Measurements from ENCODE around the gene CORO2A. TPM values are rescaled to one million over a fixed set of nuclear protein-coding genes. Genes with fewer than 3 reads are reported as not detected.

The CORO2A gene
- total and polyA plus RNA-seq, 10 of the 15 experiments (the other 5 are each of a cell fraction or from before 2014, with no cell fraction given), result 1.0 to 5.3 (median 3.5) TPM

GRCh38 chr9:98240475-98240874, 48.0 kb upstream of the CORO2A start:
- intact Hi-C loops (cut with micrococcal nuclease; ENCODE audit: unreplicated experiment) (no loop called here), in situ Hi-C loops (cut with MboI) (no loop called here)
- no TSS peak for BruUV-seq (replicated peaks)
- Histone ChIP-seq H3K79me2 (ENCODE audit: control insufficient read depth, insufficient read depth, low read length) (no peaks in the 10 kb centered on the region), H3K4me3 (no peak overlapping the region), H3K4me2 (ENCODE audit: control insufficient read depth, insufficient read depth) (no peak overlapping the region), H4K20me1 (ENCODE audit: control insufficient read depth, insufficient read depth) (no peaks in the 10 kb centered on the region), H2AFZ (ENCODE audit: control insufficient read depth, low read depth, low read length) (no peak overlapping the region), H3K27ac (ENCODE audit: control insufficient read depth, insufficient read depth) (no peak overlapping the region), H3K9ac (ENCODE audit: control insufficient read depth, insufficient read depth, low read length) (no peak overlapping the region), H3K36me3 (ENCODE audit: control insufficient read depth in 2 of 2, insufficient read depth in 2 of 2, low read length in 1 of 2) (no peaks in the 10 kb centered on the region), H3K9me3 (replicated peaks; ENCODE audit: control insufficient read depth, insufficient read depth, low read length) (no peaks in the 10 kb centered on the region), H3K27me3 (replicated peaks in 1 of 2; ENCODE audit: control insufficient read depth in 2 of 2, insufficient read depth in 2 of 2, low read length in 1 of 2) (no peaks in the 10 kb centered on the region), H3K4me1 (ENCODE audit: control insufficient read depth, insufficient read depth, low read length) (no peaks in the 10 kb centered on the region)
- SMC1A ChIA-PET (ENCODE audit: uncharacterized antibody, unreplicated experiment), result no interaction called here
- CTCF ChIA-PET, result interaction anchor here (0.5 to 1.7 kb wide), 3 partner anchors 35 to 161 kb away, joined by 3 to 6 read pairs (median 4); no protein-coding TSS in a partner anchor
- ATAC-seq (no peak), DNase-seq (ENCODE audit: low read depth, low spot score) (no peak), FAIRE-seq (no peak)
- TF ChIP-seq BACH1 (IDR thresholded peaks at IDR 0.05; ENCODE audit: borderline replicate concordance), result no peak
- no peak for TF ChIP-seq PAX8 (IDR thresholded peaks at IDR 0.05)
- no peak for TF ChIP-seq E4F1 (IDR thresholded peaks at IDR 0.05; ENCODE audit: borderline replicate concordance, partially characterized antibody)
- no peak for TF ChIP-seq DPF2 (IDR thresholded peaks at IDR 0.05)
- no peak for TF ChIP-seq SIX5 (IDR thresholded peaks at IDR 0.05; ENCODE audit: low read depth, low read length, severe bottlenecking)
- TF ChIP-seq SRF (IDR thresholded peaks at IDR 0.05; ENCODE audit: low read depth in 2 of 2, low read length in 2 of 2), result no peak
- WGBS (ENCODE audit: insufficient coverage, insufficient replicate concordance, low lambda C conversion rate, missing lambda C conversion rate), result 61% methylated on average over 3 of the region's 3 CpGs
- RAD21 ChIA-PET (ENCODE audit: unreplicated experiment), result no interaction called here
- POLR2A ChIA-PET, result no interaction called here
